IMR-90 (cell line): ENCODE measurements around the gene OPCML. TPM values are rescaled to one million over a fixed set of nuclear protein-coding genes. Genes with fewer than 3 reads are reported as not detected.

Experiments
- ATAC-seq: fragments of 200-7000 bp; cut with Tn5 transposase; 2 replicates; pipeline ENCODE4 v1.9.1; 2020; ENCODE audit warnings: low read depth, mild to moderate bottlenecking, moderate library complexity
- BruUV-seq: library from RNA; stranded (reverse); fragments of 400-500 nt; replicated peaks from 2 replicates; lab custom pipeline; 2021; lab: Mats Ljungman, UMichigan
- CTCF ChIA-PET: fragments of 300-600 bp; formaldehyde crosslinking; extraction: SDS; loops from one replicate; lab custom pipeline; 2021; ENCODE audit warnings: antibody characterized with exemption; lab: Yijun Ruan, JAX
- POLR2A ChIA-PET: fragments of 300-600 bp; sonication (Branson Sonifier 250); formaldehyde crosslinking; loops from one replicate; lab custom pipeline; 2022; ENCODE audit warnings: antibody characterized with exemption; ENCODE audit not compliant: unreplicated experiment; lab: Charles Lee
- DNase-seq: peaks from one replicate; pipeline ENCODE4 v3.0.0; 2013
- H2AFZ ChIP-seq: replicated peaks from 2 replicates; pipeline ENCODE3; 2013; ENCODE audit warnings: low read length, mild to moderate bottlenecking; ENCODE audit not compliant: poor library complexity
- H2AK5ac ChIP-seq: 2 replicates; pipeline ENCODE4 v1.6.1; 2013; ENCODE audit warnings: low read depth, low read length, inconsistent platforms
- H2AK9ac ChIP-seq: replicated peaks from 2 replicates; pipeline ENCODE3; 2013; ENCODE audit warnings: mild to moderate bottlenecking, low read depth, low read length, moderate library complexity; ENCODE audit not compliant: poor library complexity
- H2BK120ac ChIP-seq: 2 replicates; pipeline ENCODE4 v1.6.1; 2013; ENCODE audit warnings: low read depth, low read length, inconsistent platforms
- H2BK15ac ChIP-seq: 3 replicates; pipeline ENCODE4 v1.6.1; 2013; ENCODE audit warnings: low read depth, low read length, inconsistent platforms
- H2BK20ac ChIP-seq: 2 replicates; pipeline ENCODE4 v1.6.1; 2013; ENCODE audit warnings: low read depth, mild to moderate bottlenecking, inconsistent platforms, low read length, moderate library complexity
- H2BK5ac ChIP-seq: 2 replicates; pipeline ENCODE4 v1.6.1; 2013; ENCODE audit warnings: mild to moderate bottlenecking, low read depth, low read length, inconsistent platforms; ENCODE audit not compliant: poor library complexity, severe bottlenecking
- H3K14ac ChIP-seq: replicated peaks from 2 replicates; pipeline ENCODE4 v1.6.1; 2013; ENCODE audit warnings: low read depth, low read length, inconsistent platforms
- H3K18ac ChIP-seq: 2 replicates; pipeline ENCODE4 v1.6.1; 2013; ENCODE audit warnings: low read depth, low read length, control low read depth
- H3K23ac ChIP-seq: 2 replicates; pipeline ENCODE4 v1.6.1; 2013; ENCODE audit warnings: low read depth, low read length, inconsistent platforms
- H3K27ac ChIP-seq: 2 replicates; pipeline ENCODE4 v1.5.1; 2013; ENCODE audit warnings: mild to moderate bottlenecking, control low read depth, low read length; ENCODE audit not compliant: insufficient read depth
- H3K27me3 ChIP-seq: 2 replicates; pipeline ENCODE4 v1.6.1; 2013; ENCODE audit warnings: low read length; ENCODE audit not compliant: control insufficient read depth, insufficient read depth
- H3K36me3 ChIP-seq: 2 replicates; pipeline ENCODE4 v1.6.1; 2013; ENCODE audit warnings: low read length, mixed read lengths; ENCODE audit not compliant: control insufficient read depth, insufficient read depth
- H3K4ac ChIP-seq: 2 replicates; pipeline ENCODE4 v1.6.1; 2013; ENCODE audit warnings: low read depth, low read length, inconsistent platforms
- H3K4me1 ChIP-seq: 2 replicates; pipeline ENCODE4 v1.6.1; 2013; ENCODE audit warnings: low read length, mixed read lengths; ENCODE audit not compliant: control insufficient read depth, insufficient read depth
- H3K4me2 ChIP-seq: 2 replicates; pipeline ENCODE4 v1.6.1; 2013; ENCODE audit warnings: low read depth, mild to moderate bottlenecking, control low read depth, low read length, moderate library complexity
- H3K4me3 ChIP-seq: 2 replicates; pipeline ENCODE4 v1.5.1; 2013; ENCODE audit warnings: low read depth, mild to moderate bottlenecking, control low read depth, low read length, moderate library complexity; ENCODE audit not compliant: insufficient read depth
- H3K56ac ChIP-seq: 2 replicates; pipeline ENCODE4 v1.6.1; 2013; ENCODE audit warnings: low read length, inconsistent platforms; ENCODE audit not compliant: insufficient read depth; ENCODE audit errors: extremely low read depth
- H3K79me1 ChIP-seq, 2 experiments: 2 replicates each; pipeline ENCODE4 v1.6.1; 2013; ENCODE audit warnings: low read length in 2 of 2, inconsistent platforms in 1 of 2, low read depth in 1 of 2
- H3K9ac ChIP-seq: 2 replicates; pipeline ENCODE4 v1.6.1; 2013; ENCODE audit warnings: low read depth, low read length, control low read depth
- H3K9me1 ChIP-seq: 2 replicates; pipeline ENCODE4 v1.6.1; 2013; ENCODE audit warnings: low read length, inconsistent platforms; ENCODE audit not compliant: insufficient read depth
- H3K9me3 ChIP-seq: 2 replicates; pipeline ENCODE4 v1.6.1; 2013; ENCODE audit warnings: low read length; ENCODE audit not compliant: control insufficient read depth, insufficient read depth
- H4K20me1 ChIP-seq: 2 replicates; pipeline ENCODE4 v1.6.1; 2013; ENCODE audit warnings: low read length, inconsistent platforms; ENCODE audit not compliant: insufficient read depth
- H4K5ac ChIP-seq: 2 replicates; pipeline ENCODE4 v1.6.1; 2013; ENCODE audit warnings: mild to moderate bottlenecking, low read depth, low read length, control low read depth
- H4K8ac ChIP-seq, 2 experiments: 2 replicates each; pipeline ENCODE4 v1.6.1; 2013; ENCODE audit warnings: low read depth in 2 of 2, low read length in 2 of 2, control low read depth in 1 of 2, inconsistent platforms in 1 of 2
- H4K91ac ChIP-seq: 2 replicates; pipeline ENCODE4 v1.6.1; 2013; ENCODE audit warnings: low read depth, low read length, inconsistent platforms; ENCODE audit not compliant: insufficient read depth
- BHLHE40 ChIP-seq: fragments of 150-350 bp; IDR thresholded peaks from 2 replicates; pipeline ENCODE4 v1.6.1; 2016; ENCODE audit warnings: mild to moderate bottlenecking, low read depth, low read length
- CEBPB ChIP-seq: IDR thresholded peaks from 2 replicates; pipeline ENCODE4 v1.6.1; 2012; ENCODE audit warnings: low read depth, low read length, improper control_type of control experiment
- CHD1 ChIP-seq: IDR thresholded peaks from 2 replicates; pipeline ENCODE4 v1.6.1; 2012; ENCODE audit warnings: low read depth, low read length, improper control_type of control experiment
- FOS ChIP-seq: fragments of 150-350 bp; IDR thresholded peaks from 2 replicates; pipeline ENCODE4 v1.6.1; 2016; ENCODE audit warnings: low read depth, low read length
- MAFK ChIP-seq: IDR thresholded peaks from 2 replicates; pipeline ENCODE4 v1.6.1; 2012; ENCODE audit warnings: low read depth, low read length, improper control_type of control experiment
- MAZ ChIP-seq: IDR thresholded peaks from 2 replicates; pipeline ENCODE4 v1.6.1; 2012; ENCODE audit warnings: low read depth, mild to moderate bottlenecking, low read length, improper control_type of control experiment, moderate library complexity, borderline replicate concordance
- MXI1 ChIP-seq: IDR thresholded peaks from 2 replicates; pipeline ENCODE4 v1.6.1; 2012; ENCODE audit warnings: low read depth, mild to moderate bottlenecking, low read length, moderate library complexity, borderline replicate concordance
- NFE2L2 ChIP-seq: fragments of 150-350 bp; IDR thresholded peaks from 2 replicates; pipeline ENCODE4 v1.6.1; 2016; ENCODE audit warnings: low read depth, mild to moderate bottlenecking, low read length
- POLR2A ChIP-seq: IDR thresholded peaks from 2 replicates; pipeline ENCODE4 v1.6.1; 2012; ENCODE audit warnings: mild to moderate bottlenecking, low read depth, low read length
- RAD21 ChIP-seq: IDR thresholded peaks from 2 replicates; pipeline ENCODE4 v1.6.1; 2012; ENCODE audit warnings: low read length, improper control_type of control experiment
- RCOR1 ChIP-seq: IDR thresholded peaks from 2 replicates; pipeline ENCODE4 v1.6.1; 2012; ENCODE audit warnings: mild to moderate bottlenecking, low read length, improper control_type of control experiment; ENCODE audit not compliant: insufficient replicate concordance
- RFX5 ChIP-seq: IDR thresholded peaks from 2 replicates; pipeline ENCODE4 v1.8.0; 2012; ENCODE audit warnings: low read depth, mild to moderate bottlenecking, low read length, moderate library complexity
- SMC3 ChIP-seq: fragments of 150-350 bp; IDR thresholded peaks from 2 replicates; pipeline ENCODE4 v1.6.1; 2016; ENCODE audit warnings: low read depth, mild to moderate bottlenecking, antibody characterized with exemption, low read length, moderate library complexity
- WGBS, 2 experiments: methylation state at CpG; one replicate each; pipeline versions ENCODE4 v1.1.5 to v1.1.7; 2013; ENCODE audit warnings: missing lambda C conversion rate in 2 of 2; ENCODE audit not compliant: insufficient read length in 1 of 2; ENCODE audit errors: extremely low coverage in 2 of 2; 5-methylcytosine and 5-hydroxymethylcytosine counted together
- dilution Hi-C: fragments of 300-500 bp; cut with HindIII; formaldehyde crosslinking; loops from one replicate; pipeline ENCODE4 v1.14.3; 2018; ENCODE audit warnings: low sequenced_read_pairs; ENCODE audit not compliant: unreplicated experiment
- in situ Hi-C: fragments of 300-500 bp; cut with MboI; formaldehyde crosslinking; loops from 3 replicates; pipeline ENCODE4 v1.14.3; 2019; ENCODE audit warnings: low sequenced_read_pairs, inconsistent platforms, mixed read lengths
- intact Hi-C: fragments of 100-400 bp; cut with micrococcal nuclease; formaldehyde crosslinking; loops from 2 replicates; pipeline ENCODE4 v1.10.0; 2022
- polyA plus RNA-seq, 3 experiments: library from polyadenylated mRNA; depleted of rRNA; stranded (reverse); fragments of >200 nt; gene quantifications; 2 replicates each; pipeline ENCODE4 v1.2.3, GENCODE V29; 2012; ENCODE audit warnings: low replicate concordance in 1 of 3
- total RNA-seq: library from RNA; depleted of rRNA; stranded (reverse); fragments of >200 nt; gene quantifications from 2 replicates; pipeline ENCODE4 v1.2.3, GENCODE V29; 2012
- TF ChIP-seq, protein P1 (sequence below): fragments of 150-350 bp; IDR thresholded peaks from 2 replicates; pipeline ENCODE4 v1.6.1; 2016; ENCODE audit warnings: low read depth, mild to moderate bottlenecking, low read length, moderate library complexity, borderline replicate concordance
- TF ChIP-seq, protein P2 (sequence below): fragments of 150-350 bp; IDR thresholded peaks from 2 replicates; pipeline ENCODE4 v1.6.1; 2017; ENCODE audit warnings: mild to moderate bottlenecking, antibody characterized with exemption, low read length, low read depth
- TF ChIP-seq, protein P3 (sequence below): conservative IDR thresholded peaks from 2 replicates; pipeline ENCODE4 v1.5.1; 2012; ENCODE audit warnings: mild to moderate bottlenecking, low read depth, low read length, improper control_type of control experiment

Gene OPCML
- total and polyA plus RNA-seq, 2 of the 4 experiments (the other 2 are of a cell fraction) = under 0.01 to 2.6 TPM

- Histone ChIP-seq H3K4me3 (no peak overlapping the region), H2BK15ac (no peak overlapping the region), H3K9me1 (no peaks in the 10 kb centered on the region), H3K79me1 (no peaks in the 10 kb centered on the region), H3K23ac (no peak overlapping the region), H3K4me2 (no peak overlapping the region), H3K4ac (no peak overlapping the region), H2AK9ac (no peak overlapping the region), H3K4me1 (no peaks in the 10 kb centered on the region), H2BK20ac (no peak overlapping the region), H2AFZ (no peak overlapping the region), H2AK5ac (no peak overlapping the region), H3K27ac (no peak overlapping the region), H3K9ac (no peak overlapping the region), H4K5ac (no peak overlapping the region), H2BK120ac (no peak overlapping the region), H3K56ac (no peak overlapping the region), H2BK5ac (no peak overlapping the region), H3K9me3 (peaks cover 7% of the 10 kb centered on the region), H4K8ac (no peak overlapping the region), H3K18ac (no peak overlapping the region), H3K14ac (no peak overlapping the region), H3K36me3 (no peaks in the 10 kb centered on the region), H3K27me3 (no peaks in the 10 kb centered on the region), H4K20me1 (no peaks in the 10 kb centered on the region), H4K91ac (no peak overlapping the region)
- POLR2A ChIA-PET = no interaction called here
- 20% methylated on average over 1 of the region's 3 CpGs; no CpG with 5 or more reads in 1 of the 2 experiments for WGBS, 2 experiments
- intact Hi-C loops (no loop called here), in situ Hi-C loops (no loop called here), dilution Hi-C loops (no loop called here)
- no TSS peak for BruUV-seq
- DNase-seq = no peak
- no peak for ATAC-seq
- TF ChIP-seq SMC3 (no peak), MXI1 (no peak), CEBPB (no peak), CHD1 (no peak), POLR2A (no peak), FOS (no peak), BHLHE40 (no peak), RCOR1 (no peak), NFE2L2 (no peak), RAD21 (no peak), RFX5 (no peak), MAZ (no peak), MAFK (no peak)
- TF ChIP-seq, protein P1, sequence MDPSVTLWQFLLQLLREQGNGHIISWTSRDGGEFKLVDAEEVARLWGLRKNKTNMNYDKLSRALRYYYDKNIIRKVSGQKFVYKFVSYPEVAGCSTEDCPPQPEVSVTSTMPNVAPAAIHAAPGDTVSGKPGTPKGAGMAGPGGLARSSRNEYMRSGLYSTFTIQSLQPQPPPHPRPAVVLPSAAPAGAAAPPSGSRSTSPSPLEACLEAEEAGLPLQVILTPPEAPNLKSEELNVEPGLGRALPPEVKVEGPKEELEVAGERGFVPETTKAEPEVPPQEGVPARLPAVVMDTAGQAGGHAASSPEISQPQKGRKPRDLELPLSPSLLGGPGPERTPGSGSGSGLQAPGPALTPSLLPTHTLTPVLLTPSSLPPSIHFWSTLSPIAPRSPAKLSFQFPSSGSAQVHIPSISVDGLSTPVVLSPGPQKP = no peak
- TF ChIP-seq, protein P2, sequence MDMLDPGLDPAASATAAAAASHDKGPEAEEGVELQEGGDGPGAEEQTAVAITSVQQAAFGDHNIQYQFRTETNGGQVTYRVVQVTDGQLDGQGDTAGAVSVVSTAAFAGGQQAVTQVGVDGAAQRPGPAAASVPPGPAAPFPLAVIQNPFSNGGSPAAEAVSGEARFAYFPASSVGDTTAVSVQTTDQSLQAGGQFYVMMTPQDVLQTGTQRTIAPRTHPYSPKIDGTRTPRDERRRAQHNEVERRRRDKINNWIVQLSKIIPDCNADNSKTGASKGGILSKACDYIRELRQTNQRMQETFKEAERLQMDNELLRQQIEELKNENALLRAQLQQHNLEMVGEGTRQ = no peak
- TF ChIP-seq, protein P3, sequence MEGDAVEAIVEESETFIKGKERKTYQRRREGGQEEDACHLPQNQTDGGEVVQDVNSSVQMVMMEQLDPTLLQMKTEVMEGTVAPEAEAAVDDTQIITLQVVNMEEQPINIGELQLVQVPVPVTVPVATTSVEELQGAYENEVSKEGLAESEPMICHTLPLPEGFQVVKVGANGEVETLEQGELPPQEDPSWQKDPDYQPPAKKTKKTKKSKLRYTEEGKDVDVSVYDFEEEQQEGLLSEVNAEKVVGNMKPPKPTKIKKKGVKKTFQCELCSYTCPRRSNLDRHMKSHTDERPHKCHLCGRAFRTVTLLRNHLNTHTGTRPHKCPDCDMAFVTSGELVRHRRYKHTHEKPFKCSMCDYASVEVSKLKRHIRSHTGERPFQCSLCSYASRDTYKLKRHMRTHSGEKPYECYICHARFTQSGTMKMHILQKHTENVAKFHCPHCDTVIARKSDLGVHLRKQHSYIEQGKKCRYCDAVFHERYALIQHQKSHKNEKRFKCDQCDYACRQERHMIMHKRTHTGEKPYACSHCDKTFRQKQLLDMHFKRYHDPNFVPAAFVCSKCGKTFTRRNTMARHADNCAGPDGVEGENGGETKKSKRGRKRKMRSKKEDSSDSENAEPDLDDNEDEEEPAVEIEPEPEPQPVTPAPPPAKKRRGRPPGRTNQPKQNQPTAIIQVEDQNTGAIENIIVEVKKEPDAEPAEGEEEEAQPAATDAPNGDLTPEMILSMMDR = no peak
- CTCF ChIA-PET = no interaction called here
Observed at GRCh38 chr11:133302056-133302455, 230.2 kb downstream of the OPCML start.
